ENCODE results near the gene ANKHD1.

DNA sequence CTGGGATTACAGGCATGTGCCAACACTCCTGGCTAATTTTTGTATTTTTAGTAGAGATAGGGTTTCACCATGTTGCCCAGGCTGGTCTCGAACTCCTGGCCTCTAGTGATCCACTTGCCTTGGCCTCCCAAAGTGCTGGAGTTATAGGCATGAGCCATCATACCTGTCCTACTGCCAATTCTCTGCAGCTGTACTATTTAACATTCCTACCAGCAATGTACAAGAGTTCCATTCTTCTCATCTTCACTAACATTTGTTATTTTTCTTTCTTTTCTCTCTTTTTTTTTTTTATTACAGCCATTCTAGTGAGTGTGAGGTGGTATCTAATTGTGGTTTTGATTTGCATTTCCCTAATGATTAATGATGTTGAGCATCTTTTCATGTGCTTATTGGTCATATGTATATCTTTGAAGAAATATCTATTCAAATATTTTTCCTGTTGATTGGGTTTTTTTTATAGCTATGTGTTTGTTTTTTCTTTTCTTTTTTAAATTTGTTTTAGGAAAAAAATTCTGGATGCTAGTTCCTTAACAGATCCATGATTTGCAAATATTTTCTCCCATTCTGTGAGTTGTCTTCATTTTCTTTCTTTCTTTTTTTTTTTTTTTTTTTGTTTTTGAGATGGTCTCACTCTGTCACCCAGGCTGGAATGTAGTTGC is 17.4 kb downstream of the ANKHD1 start:
- TF ChIP-seq CTCF (IDR thresholded peaks at IDR 0.05 in 4 of 5, conservative IDR thresholded peaks at IDR 0.05 in 1 of 5), result no peak
- no peak for TF ChIP-seq POLR2A (IDR thresholded peaks at IDR 0.05)

All from gastrocnemius medialis (tissue), 4 donors.